B cell (primary cell): Measurements from ENCODE around the gene MAPRE3. TPM values are rescaled to one million over a fixed set of nuclear protein-coding genes. Genes with fewer than 3 reads are reported as not detected.

Experiments used
- ATAC-seq: fragments of 200-7000 bp; cut with Tn5 transposase; one replicate; pipeline ENCODE4 v1.10.0; 2021; ENCODE audit warnings: low read depth, mild to moderate bottlenecking, moderate number of reproducible peaks, moderate library complexity
- CTCF ChIA-PET: fragments of 350-600 bp; sonication (Branson Sonifier 250); formaldehyde crosslinking; loops from one replicate; lab custom pipeline; 2021; ENCODE audit warnings: antibody characterized with exemption, inconsistent platforms; lab: Charles Lee
- POLR2A ChIA-PET: fragments of 350-600 bp; sonication (Branson Sonifier 250); formaldehyde crosslinking; loops from one replicate; lab custom pipeline; 2021; ENCODE audit warnings: antibody characterized with exemption; lab: Charles Lee
- DNase-seq: peaks from one replicate; pipeline ENCODE4 v3.0.0; 2013
- H2AFZ ChIP-seq: 2 replicates; pipeline ENCODE4 v1.6.1; 2012; ENCODE audit warnings: mild to moderate bottlenecking, low read depth, low read length; ENCODE audit not compliant: insufficient read depth, poor library complexity, severe bottlenecking
- H3K27ac ChIP-seq, 2 donors: 1 replicate in 1 of 2; 2 replicates in 1 of 2; pipeline ENCODE4 v1.5.1; 2012 to 2013; ENCODE audit warnings: low read length in 2 of 2, mild to moderate bottlenecking in 2 of 2, moderate library complexity in 1 of 2
- H3K27me3 ChIP-seq, 4 experiments: fragments of 200-600 bp in 1 of 4; sonication (generic) in 1 of 4; replicated peaks in 1 of 4; 1 replicate in 2 of 4; 2 replicates in 2 of 4; pipeline versions ENCODE4 v1.6.1 to v1.7.0; 2013 to 2016; ENCODE audit warnings: low read length in 3 of 4, mild to moderate bottlenecking in 2 of 4, mixed read lengths in 1 of 4, moderate library complexity in 1 of 4; ENCODE audit not compliant: insufficient read depth in 4 of 4, control insufficient read depth in 3 of 4; ENCODE audit errors: control extremely low read depth in 1 of 4
- H3K36me3 ChIP-seq, 2 experiments: replicated peaks in 1 of 2; 1 replicate in 1 of 2; 2 replicates in 1 of 2; pipeline versions ENCODE4 v1.6.1 to v1.7.1; 2013; ENCODE audit warnings: low read length in 1 of 2; ENCODE audit not compliant: insufficient read depth in 2 of 2, control insufficient read depth in 1 of 2; ENCODE audit errors: control extremely low read depth in 1 of 2, extremely low read depth in 1 of 2
- H3K4me1 ChIP-seq, 2 donors: fragments of 200-600 bp in 1 of 2; sonication (generic) in 1 of 2; 1 replicate in 1 of 2; 2 replicates in 1 of 2; pipeline versions ENCODE4 v1.5.1 to v1.6.1; 2013 to 2017; ENCODE audit warnings: low read length in 2 of 2; ENCODE audit not compliant: control insufficient read depth in 2 of 2, insufficient read depth in 2 of 2
- H3K4me2 ChIP-seq: replicated peaks from 2 replicates; pipeline ENCODE3; 2012; ENCODE audit warnings: mild to moderate bottlenecking, low read depth, low read length; ENCODE audit not compliant: poor library complexity, severe bottlenecking
- H3K4me3 ChIP-seq, 5 experiments: fragments of 200-600 bp in 1 of 5; sonication (generic) in 1 of 5; 1 replicate in 3 of 5; 2 replicates in 2 of 5; pipeline versions ENCODE4 v1.5.1 to v1.7.0; 2011 to 2016; ENCODE audit warnings: low read length in 4 of 5, mild to moderate bottlenecking in 4 of 5, low read depth in 2 of 5, control low read depth in 1 of 5, moderate library complexity in 1 of 5; ENCODE audit not compliant: insufficient read depth in 1 of 5; ENCODE audit errors: control extremely low read depth in 1 of 5, extremely low read depth in 1 of 5
- H3K79me2 ChIP-seq: fragments of 200-600 bp; sonication (generic); one replicate; pipeline ENCODE4 v1.6.0; 2016; ENCODE audit warnings: low read length; ENCODE audit not compliant: control insufficient read depth, insufficient read depth
- H3K9ac ChIP-seq: fragments of 200-600 bp; sonication (generic); 2 replicates; pipeline ENCODE4 v1.6.1; 2017; ENCODE audit warnings: mild to moderate bottlenecking, low read length, moderate library complexity
- H3K9me3 ChIP-seq, 3 donors: one replicate each; pipeline versions ENCODE4 v1.6.1 to v1.7.1; 2013; ENCODE audit warnings: low read length in 2 of 3; ENCODE audit not compliant: control insufficient read depth in 2 of 3, insufficient read depth in 1 of 3; ENCODE audit errors: control extremely low read depth in 1 of 3
- H4K20me1 ChIP-seq: 2 replicates; pipeline ENCODE4 v1.6.0; 2012; ENCODE audit warnings: mild to moderate bottlenecking, low read length; ENCODE audit not compliant: insufficient read depth, control insufficient read depth, poor library complexity, severe bottlenecking
- H3K27ac Mint-ChIP-seq: one replicate; pipeline ENCODE4 v1.8.0; 2021; ENCODE audit warnings: mixed read lengths
- H3K27me3 Mint-ChIP-seq: one replicate; pipeline ENCODE4 v1.8.0; 2021; ENCODE audit warnings: mixed read lengths
- H3K4me1 Mint-ChIP-seq: one replicate; pipeline ENCODE4 v1.8.0; 2021; ENCODE audit warnings: mixed read lengths
- H3K4me3 Mint-ChIP-seq: one replicate; pipeline ENCODE4 v1.8.0; 2021; ENCODE audit warnings: mixed read lengths
- H3K9me3 Mint-ChIP-seq: one replicate; pipeline ENCODE4 v1.8.0; 2022; ENCODE audit warnings: mixed read lengths; ENCODE audit not compliant: insufficient read depth
- CTCF ChIP-seq: fragments of 200-600 bp; IDR thresholded peaks from one replicate; pipeline ENCODE4 v1.8.0; 2022; ENCODE audit warnings: antibody characterized with exemption, mild to moderate bottlenecking
- EZH2 ChIP-seq: IDR thresholded peaks from 2 replicates; pipeline ENCODE4 v1.6.1; 2012; ENCODE audit warnings: borderline replicate concordance, low read depth, mild to moderate bottlenecking, moderate library complexity, low read length; ENCODE audit not compliant: insufficient read depth, poor library complexity, severe bottlenecking
- WGBS: methylation state at CpG from one replicate; pipeline ENCODE4 v1.1.5; 2013; ENCODE audit warnings: missing lambda C conversion rate; ENCODE audit not compliant: insufficient coverage; 5-methylcytosine and 5-hydroxymethylcytosine counted together
- intact Hi-C: fragments of 100-400 bp; cut with micrococcal nuclease; formaldehyde crosslinking; loops from one replicate; pipeline ENCODE4 v1.10.0; 2022
- polyA plus RNA-seq: library from polyadenylated mRNA; depleted of rRNA; stranded (reverse); fragments of >200 nt; gene quantifications from 2 replicates; pipeline ENCODE4 v1.2.3, GENCODE V29; 2012
- total RNA-seq, 2 donors: library from RNA; stranded (reverse); fragments of 120-200 nt in 1 of 2; gene quantifications; 1 replicate in 1 of 2; 2 replicates in 1 of 2; pipeline versions ENCODE4 v1.2.3 to v1.2.4, GENCODE V29; 2013 to 2022

Gene MAPRE3
- total and polyA plus RNA-seq, 2 donors (not counting 1 experiment from before 2014, with no cell fraction given): 5.4 to 9.8 TPM

- TF ChIP-seq CTCF: no peak
- no peak for TF ChIP-seq EZH2
- Mint-ChIP-seq H3K9me3 (no peaks in the 10 kb centered on the region), H3K27ac (no peak overlapping the region), H3K4me3 (no peak overlapping the region), H3K27me3 (peaks cover 18% of the 10 kb centered on the region), H3K4me1 (no peaks in the 10 kb centered on the region)
- Histone ChIP-seq H2AFZ (no peak overlapping the region), H3K27ac (no peak overlapping the region), H3K9me3 (no peaks in the 10 kb centered on the region), H4K20me1 (no peaks in the 10 kb centered on the region), H3K36me3 (no peaks in the 10 kb centered on the region), H3K4me1 (no peaks in the 10 kb centered on the region), H3K79me2 (no peaks in the 10 kb centered on the region), H3K4me3 (no peak overlapping the region), H3K27me3 (peaks cover 0 to 4% (median 0%) of the 10 kb centered on the region in 4 experiments), H3K4me2 (no peak overlapping the region), H3K9ac (no peak overlapping the region)
- CTCF ChIA-PET: no interaction called here
- POLR2A ChIA-PET: no interaction called here
- DNase-seq: no peak
- ATAC-seq: no peak
- intact Hi-C loops: no loop called here
Measured at GRCh38 chr2:27009083-27009482, 38.6 kb downstream of the MAPRE3 start.

GRCh38 chr2:27009716-27010115 lies 39.3 kb downstream of the MAPRE3 start:
- Mint-ChIP-seq H3K9me3 (no peaks in the 10 kb centered on the region), H3K27me3 (peaks cover 18% of the 10 kb centered on the region), H3K4me3 (no peak overlapping the region), H3K27ac (no peak overlapping the region), H3K4me1 (no peaks in the 10 kb centered on the region)
- DNase-seq (no peak), ATAC-seq (no peak)
- WGBS: 73% methylated on average over 2 of the region's 2 CpGs
- Histone ChIP-seq H3K4me1 (no peaks in the 10 kb centered on the region), H2AFZ (no peak overlapping the region), H3K9ac (no peak overlapping the region), H3K4me2 (no peak overlapping the region), H3K79me2 (no peaks in the 10 kb centered on the region), H4K20me1 (no peaks in the 10 kb centered on the region), H3K27ac (no peak overlapping the region), H3K27me3 (peaks cover 0 to 4% (median 0%) of the 10 kb centered on the region in 4 experiments), H3K4me3 (no peak overlapping the region), H3K36me3 (no peaks in the 10 kb centered on the region), H3K9me3 (no peaks in the 10 kb centered on the region)
- intact Hi-C loops: no loop called here
- no peak for TF ChIP-seq CTCF
- TF ChIP-seq EZH2: no peak
- CTCF ChIA-PET: no interaction called here
- POLR2A ChIA-PET: no interaction called here
